ENCODE measurements around the gene XAF1. TPM values are rescaled to one million over a fixed set of nuclear protein-coding genes. Genes with fewer than 3 reads are reported as not detected.

Gene XAF1
- polyA plus RNA-seq, 3 donors: 28.4 to 45.9 (median 31.9) TPM

- no peak for DNase-seq
- WGBS (ENCODE audit: insufficient coverage): 100% methylated on average over 2 of the region's 5 CpGs
- Histone ChIP-seq H3K79me2 (ENCODE audit: insufficient read depth, low read length) (no peaks in the 10 kb centered on the region), H3K9ac (ENCODE audit: insufficient read depth, low read length, poor library complexity, severe bottlenecking) (no peak overlapping the region), H3K4me2 (replicated peaks; ENCODE audit: extremely low read depth, low read length, poor library complexity, severe bottlenecking) (no peak overlapping the region), H3K27me3 (ENCODE audit: control insufficient read depth in 2 of 2, insufficient read depth in 2 of 2, low read length in 2 of 2) (peaks cover 6 to 10% of the 10 kb centered on the region in 2 donors), H4K20me1 (ENCODE audit: insufficient read depth, low read length) (no peaks in the 10 kb centered on the region), H3K27ac (ENCODE audit: low read depth in 1 of 2, low read length in 2 of 2) (no peak overlapping the region), H3K9me3 (replicated peaks in 1 of 2; ENCODE audit: control insufficient read depth in 1 of 2, insufficient read depth in 1 of 2, low read length in 2 of 2) (no peaks in the 10 kb centered on the region), H3K36me3 (replicated peaks in 1 of 2; ENCODE audit: control insufficient read depth in 1 of 2, insufficient read depth in 2 of 2, low read length in 2 of 2) (no peaks in the 10 kb centered on the region), H3K4me3 (replicated peaks in 1 of 3; ENCODE audit: low read depth in 2 of 3, low read length in 3 of 3) (no peak overlapping the region), H3K4me1 (ENCODE audit: control insufficient read depth in 1 of 2, insufficient read depth in 2 of 2, low read length in 2 of 2) (no peaks in the 10 kb centered on the region), H2AFZ (ENCODE audit: insufficient read depth, low read depth, low read length, poor library complexity, severe bottlenecking) (no peak overlapping the region)
- Mint-ChIP-seq H3K4me1 (peaks cover 3% of the 10 kb centered on the region), H3K36me3 (no peaks in the 10 kb centered on the region), H3K9me3 (peaks cover 0 to 1% (median 0%) of the 10 kb centered on the region in 7 donors), H3K27me3 (ENCODE audit: low read depth in 3 of 3) (peaks cover 9 to 35% (median 12%) of the 10 kb centered on the region in 3 donors), H3K4me3 (no peak overlapping the region), H3K27ac (no peak overlapping the region)
- intact Hi-C loops (cut with micrococcal nuclease): no loop called here
- no peak for TF ChIP-seq CTCF (IDR thresholded peaks at IDR 0.05)
These were observed 38.1 kb downstream of the XAF1 start for GRCh38 chr17:6793748-6794493.

GRCh38 chr17:6796017-6796886 is 40.4 kb downstream of the XAF1 start:
- Mint-ChIP-seq H3K9me3 (no peaks in the 10 kb centered on the region), H3K36me3 (no peaks in the 10 kb centered on the region), H3K4me3 (peak overlapping the region in 1 of 2 donors; percentile 19), H3K27ac (peak overlapping the region in 1 of 7 donors; percentile 28), H3K4me1 (peaks cover 3% of the 10 kb centered on the region), H3K27me3 (ENCODE audit: low read depth in 3 of 3) (peaks cover 11 to 24% (median 13%) of the 10 kb centered on the region in 3 donors)
- H3K79me2 ChIP-seq (ENCODE audit: insufficient read depth, low read length): no peaks in the 10 kb centered on the region
- no peak for TF ChIP-seq CTCF (IDR thresholded peaks at IDR 0.05)
- H4K20me1 ChIP-seq (ENCODE audit: insufficient read depth, low read length): no peaks in the 10 kb centered on the region
- no peaks in the 10 kb centered on the region for H3K9me3 ChIP-seq (replicated peaks in 1 of 2; ENCODE audit: control insufficient read depth in 1 of 2, insufficient read depth in 1 of 2, low read length in 2 of 2)
- DNase-seq: no peak
- H3K4me2 ChIP-seq (replicated peaks; ENCODE audit: extremely low read depth, low read length, poor library complexity, severe bottlenecking): no peak overlapping the region
- H3K27ac ChIP-seq (ENCODE audit: low read depth in 1 of 2, low read length in 2 of 2): no peak overlapping the region
- H3K9ac ChIP-seq (ENCODE audit: insufficient read depth, low read length, poor library complexity, severe bottlenecking): no peak overlapping the region
- 88% methylated on average over 4 of the region's 10 CpGs for WGBS (ENCODE audit: insufficient coverage)
- intact Hi-C loops (cut with micrococcal nuclease): no loop called here
- H3K36me3 ChIP-seq (replicated peaks in 1 of 2; ENCODE audit: control insufficient read depth in 1 of 2, insufficient read depth in 2 of 2, low read length in 2 of 2): no peaks in the 10 kb centered on the region
- H3K27me3 ChIP-seq (ENCODE audit: control insufficient read depth in 2 of 2, insufficient read depth in 2 of 2, low read length in 2 of 2): no peaks in the 10 kb centered on the region
- no peaks in the 10 kb centered on the region for H3K4me1 ChIP-seq (ENCODE audit: control insufficient read depth in 1 of 2, insufficient read depth in 2 of 2, low read length in 2 of 2)
- no peak overlapping the region for H2AFZ ChIP-seq (ENCODE audit: insufficient read depth, low read depth, low read length, poor library complexity, severe bottlenecking)
- H3K4me3 ChIP-seq (replicated peaks in 1 of 3; ENCODE audit: low read depth in 2 of 3, low read length in 3 of 3): no peak overlapping the region

Measured in CD14-positive monocyte (primary cell).